ENCODE measurements around the gene ULBP2. TPM values are rescaled to one million over a fixed set of nuclear protein-coding genes. Genes with fewer than 3 reads are reported as not detected.
A peak's percentile ranks its signal among the peaks of the same experiment; 100 is the strongest.

Gene ULBP2
- total and polyA plus RNA-seq, 2 of the 8 experiments (the other 6 are each of a cell fraction or from before 2014, with no cell fraction given), result 0.05 TPM; not detected in 1

DNA sequence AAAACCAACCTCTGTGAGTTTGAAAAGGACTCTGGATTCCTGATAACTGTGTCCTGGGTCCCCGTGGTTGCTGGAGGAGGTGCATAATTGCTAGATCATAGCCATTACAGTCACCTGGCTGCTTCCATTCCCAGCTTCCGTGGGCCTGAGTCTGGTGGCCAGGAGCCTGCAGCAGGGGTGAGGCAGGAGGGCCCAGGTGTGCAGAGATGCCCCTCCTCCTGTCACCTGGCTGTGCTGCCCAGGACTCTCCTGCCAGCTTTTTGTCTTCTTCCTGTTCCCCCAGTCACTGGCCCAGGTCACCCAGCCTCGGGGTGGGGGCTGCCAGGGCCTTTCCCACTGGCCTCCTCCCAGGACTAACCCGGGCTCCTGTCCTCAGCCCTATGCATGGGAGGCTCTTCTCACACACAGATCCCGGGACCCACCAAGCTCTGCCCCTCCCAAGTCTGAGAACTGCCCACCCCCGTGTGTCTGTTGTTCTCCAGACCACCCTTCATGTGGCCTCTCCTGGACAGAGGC, 53.5 kb downstream of the ULBP2 start:
- Histone ChIP-seq H3K18ac (ENCODE audit: extremely low read depth, low read length) (no peak overlapping the region), H2BK120ac (replicated peaks; ENCODE audit: low read depth, low read length) (no peak overlapping the region), H2BK15ac (ENCODE audit: low read length) (no peak overlapping the region), H3K36me3 (ENCODE audit: control insufficient read depth in 2 of 4, insufficient read depth in 4 of 4, low read length in 3 of 4) (no peaks in the 10 kb centered on the region), H3K4me2 (ENCODE audit: insufficient read depth in 1 of 2, low read depth in 2 of 2, low read length in 2 of 2) (no peak overlapping the region), H3K4me1 (replicated peaks in 1 of 4; ENCODE audit: control insufficient read depth in 3 of 4, insufficient read depth in 4 of 4, low read length in 3 of 4) (peaks cover under 1 to 11% (median 4%) of the 10 kb centered on the region in 4 experiments; a peak in 6 of 7 replicates), H3K23me2 (ENCODE audit: low read depth, low read length) (no peaks in the 10 kb centered on the region; the same call in 1 of the 2 replicates), H3K23ac (ENCODE audit: insufficient read length) (no peak overlapping the region), H3K27me3 (replicated peaks in 1 of 4; ENCODE audit: control insufficient read depth in 3 of 4, extremely low read depth in 1 of 4, insufficient read depth in 3 of 4, low read length in 3 of 4) (peaks cover 27 to 51% (median 42%) of the 10 kb centered on the region in 4 experiments), H3K27ac (ENCODE audit: low read depth, low read length) (no peak overlapping the region), H4K8ac (ENCODE audit: extremely low read depth, insufficient read depth, low read length) (no peak overlapping the region), H2BK5ac (ENCODE audit: low read depth, low read length) (no peak overlapping the region), H3K79me1 (ENCODE audit: low read depth, low read length) (no peaks in the 10 kb centered on the region), H3K14ac (ENCODE audit: insufficient read length) (no peak overlapping the region), H3K79me2 (ENCODE audit: control insufficient read depth in 1 of 2, insufficient read depth in 2 of 2, low read length in 2 of 2) (no peaks in the 10 kb centered on the region), H2BK20ac (ENCODE audit: low read length) (no peak overlapping the region), H2AFZ (ENCODE audit: low read length) (no peak overlapping the region), H4K5ac (ENCODE audit: insufficient read length, low read depth, low read length) (no peak overlapping the region), H2BK12ac (ENCODE audit: low read depth, low read length) (no peak overlapping the region), H3K9me3 (ENCODE audit: insufficient read depth in 2 of 2, low read depth in 1 of 2, low read length in 1 of 2) (no peaks in the 10 kb centered on the region), H3K56ac (replicated peaks; ENCODE audit: insufficient read length, low read depth, low read length) (no peak overlapping the region), H4K91ac (replicated peaks; ENCODE audit: insufficient read length, low read length) (no peak overlapping the region), H2AK5ac (ENCODE audit: low read depth, low read length) (no peak overlapping the region), H4K20me1 (replicated peaks in 1 of 2; ENCODE audit: control insufficient read depth in 1 of 2, insufficient read depth in 2 of 2, low read length in 2 of 2) (peaks cover 6 to 9% of the 10 kb centered on the region in 2 experiments), H3K4ac (replicated peaks; ENCODE audit: insufficient read length, low read depth, low read length) (no peak overlapping the region), H3K4me3 (ENCODE audit: extremely low read depth in 1 of 4, insufficient read depth in 2 of 4, low read depth in 3 of 4, low read length in 4 of 4) (no peak overlapping the region), H3K9ac (replicated peaks in 1 of 4; ENCODE audit: extremely low read depth in 1 of 4, low read depth in 3 of 4, low read length in 3 of 4) (no peak overlapping the region)
- CTCF ChIA-PET (ENCODE audit: partially characterized antibody), result interaction anchor here (0.7 to 3.6 kb wide), 13 partner anchors 9 to 160 kb away, joined by 3 to 23 read pairs (median 4); no protein-coding TSS in a partner anchor
- POLR2A ChIA-PET (ENCODE audit: partially characterized antibody), result no interaction called here
- DNase-seq (ENCODE audit: low read depth in 1 of 2, low spot score in 2 of 2) (peak in 1 of 2 experiments; percentile 31), FAIRE-seq (no peak)
- WGBS, 2 experiments (ENCODE audit: extremely low coverage in 1 of 2, insufficient coverage in 1 of 2, insufficient read length in 1 of 2, insufficient replicate concordance in 2 of 2, low coverage in 1 of 2, low lambda C conversion rate in 2 of 2, missing lambda C conversion rate in 1 of 2), result 70% methylated on average over 6 of the region's 6 CpGs; no CpG with 5 or more reads in 1 of the 2 experiments
- TF ChIP-seq POLR2A (IDR thresholded peaks at IDR 0.05; ENCODE audit: control extremely low read depth in 1 of 2, low read depth in 2 of 2, low read length in 2 of 2), result no peak
- no peak for TF ChIP-seq PHF8 (conservative IDR thresholded peaks at IDR 0.05; ENCODE audit: low read depth, low read length)
- no peak for TF ChIP-seq RAD21 (IDR thresholded peaks at IDR 0.05 in 1 of 2, conservative IDR thresholded peaks at IDR 0.05 in 1 of 2; ENCODE audit: low read depth in 2 of 2, low read length in 2 of 2)

All from H1 (cell line).